C4-2B (cell line): ENCODE measurements around the gene C10orf71.

ENCODE experiments used
- H3K27ac ChIP-seq: fragments of 450-650 bp; 2 replicates; pipeline ENCODE4 v1.5.1; 2017
- ZFX ChIP-seq: fragments of 450-650 bp; IDR thresholded peaks from 2 replicates; pipeline ENCODE4 v1.6.1; 2017
- TF ChIP-seq, protein P1 (sequence below): fragments of 450-650 bp; conservative IDR thresholded peaks from 2 replicates; pipeline ENCODE4 v1.5.1; 2017; ENCODE audit warnings: mild to moderate bottlenecking

C10orf71 gene

DNA sequence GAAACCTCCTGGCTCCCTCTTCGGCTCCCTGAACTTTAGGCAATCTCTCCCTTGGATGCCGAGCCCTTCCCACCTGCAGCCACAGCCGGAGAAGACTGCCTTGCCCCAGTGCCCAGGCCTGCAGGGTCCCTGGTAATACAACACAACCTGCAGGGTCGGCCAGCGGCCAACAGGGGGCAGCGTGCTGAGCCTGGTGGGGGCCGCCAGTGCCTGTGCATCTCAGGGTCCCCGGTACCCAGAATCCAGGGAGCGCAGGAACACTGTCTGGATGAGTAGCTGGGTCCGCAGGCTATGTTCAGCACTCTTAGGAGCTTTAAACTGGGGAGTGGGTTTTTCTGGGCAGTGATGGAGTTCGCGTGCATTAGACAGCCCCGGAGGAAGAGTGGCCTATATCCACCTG is 17.5 kb upstream of the C10orf71 start:
- no peak overlapping the region for H3K27ac ChIP-seq
- TF ChIP-seq ZFX = no peak
- TF ChIP-seq, protein P1, sequence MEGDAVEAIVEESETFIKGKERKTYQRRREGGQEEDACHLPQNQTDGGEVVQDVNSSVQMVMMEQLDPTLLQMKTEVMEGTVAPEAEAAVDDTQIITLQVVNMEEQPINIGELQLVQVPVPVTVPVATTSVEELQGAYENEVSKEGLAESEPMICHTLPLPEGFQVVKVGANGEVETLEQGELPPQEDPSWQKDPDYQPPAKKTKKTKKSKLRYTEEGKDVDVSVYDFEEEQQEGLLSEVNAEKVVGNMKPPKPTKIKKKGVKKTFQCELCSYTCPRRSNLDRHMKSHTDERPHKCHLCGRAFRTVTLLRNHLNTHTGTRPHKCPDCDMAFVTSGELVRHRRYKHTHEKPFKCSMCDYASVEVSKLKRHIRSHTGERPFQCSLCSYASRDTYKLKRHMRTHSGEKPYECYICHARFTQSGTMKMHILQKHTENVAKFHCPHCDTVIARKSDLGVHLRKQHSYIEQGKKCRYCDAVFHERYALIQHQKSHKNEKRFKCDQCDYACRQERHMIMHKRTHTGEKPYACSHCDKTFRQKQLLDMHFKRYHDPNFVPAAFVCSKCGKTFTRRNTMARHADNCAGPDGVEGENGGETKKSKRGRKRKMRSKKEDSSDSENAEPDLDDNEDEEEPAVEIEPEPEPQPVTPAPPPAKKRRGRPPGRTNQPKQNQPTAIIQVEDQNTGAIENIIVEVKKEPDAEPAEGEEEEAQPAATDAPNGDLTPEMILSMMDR = peak; percentile 68

GRCh38 chr10:49282306-49282705 is 16.7 kb upstream of the C10orf71 start:
- H3K27ac ChIP-seq = no peak overlapping the region
- no peak for TF ChIP-seq ZFX
- TF ChIP-seq, protein P1 = no peak

DNA sequence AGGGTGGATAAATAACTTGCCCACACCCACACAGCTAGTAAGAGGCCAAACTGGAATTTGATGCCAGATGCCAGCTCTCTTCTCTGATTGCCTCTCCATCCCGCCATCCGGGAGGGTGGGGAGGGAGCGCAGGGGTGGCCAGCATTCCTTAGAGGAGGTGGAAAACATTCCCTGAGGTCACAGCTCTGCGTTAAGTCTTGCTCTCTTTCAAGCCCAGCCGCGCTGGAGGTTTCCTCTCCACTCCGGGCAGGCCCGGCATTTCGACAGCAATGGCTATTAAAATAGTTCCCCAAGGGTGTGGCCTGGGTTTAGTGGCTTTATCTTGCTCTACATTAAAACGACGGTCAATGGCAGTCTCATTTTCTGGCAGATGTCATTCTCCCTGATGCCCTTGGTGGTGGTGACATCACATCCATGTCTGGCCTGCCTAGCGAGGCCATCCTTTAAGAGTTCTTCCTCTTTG is 16.1 kb upstream of the C10orf71 start:
- no peak overlapping the region for H3K27ac ChIP-seq
- no peak for TF ChIP-seq ZFX
- TF ChIP-seq, protein P1 = no peak

DNA sequence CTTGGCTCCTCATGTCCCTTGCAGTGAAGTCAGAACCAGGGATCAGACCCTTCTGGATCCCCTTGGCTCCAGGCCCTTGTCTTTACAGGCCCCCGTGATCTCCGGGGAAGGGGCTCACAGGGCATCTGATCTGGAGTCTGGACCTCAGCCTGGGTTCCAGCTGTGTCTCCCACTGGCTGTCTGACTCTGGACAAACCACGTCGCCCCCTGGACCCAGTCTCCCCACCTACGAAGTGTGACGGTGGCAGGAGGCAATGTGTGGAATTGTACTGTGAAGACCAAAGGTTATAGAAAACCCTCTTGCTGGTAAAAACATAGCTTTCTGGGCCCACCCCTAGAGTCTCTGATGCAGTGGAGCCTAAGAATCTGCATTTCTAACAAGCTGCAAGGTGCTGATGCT is 15.5 kb upstream of the C10orf71 start:
- TF ChIP-seq ZFX = no peak
- TF ChIP-seq, protein P1 = no peak
- H3K27ac ChIP-seq = no peak overlapping the region

- TF ChIP-seq, protein P1 = no peak
- TF ChIP-seq ZFX = no peak
- H3K27ac ChIP-seq = no peak overlapping the region
Measured at GRCh38 chr10:49284356-49284755, 14.6 kb upstream of the C10orf71 start.

- no peak overlapping the region for H3K27ac ChIP-seq
- no peak for TF ChIP-seq ZFX
- TF ChIP-seq, protein P1 = no peak
Measured at GRCh38 chr10:49285232-49285631, 13.7 kb upstream of the C10orf71 start.

- H3K27ac ChIP-seq = no peak overlapping the region
- no peak for TF ChIP-seq ZFX
- TF ChIP-seq, protein P1 = no peak
Measured at GRCh38 chr10:49286686-49287085, 12.3 kb upstream of the C10orf71 start.
